Gastroesophageal sphincter (tissue), 4 donors: ENCODE measurements around the gene WDR43. TPM values are rescaled to one million over a fixed set of nuclear protein-coding genes. Genes with fewer than 3 reads are reported as not detected.
A peak's percentile ranks its signal among the peaks of the same experiment; 100 is the strongest.

Experiments
- ATAC-seq: fragments of 150-250 bp; one replicate; pipeline ENCODE4 v1.9.1; 2016; ENCODE audit warnings: mild to moderate bottlenecking, moderate library complexity
- H3K27ac ChIP-seq, 4 donors: fragments of 200-600 bp; sonication (generic) in 3 of 4; 1 replicate in 3 of 4; 2 replicates in 1 of 4; pipeline ENCODE4 v1.5.1; 2016 to 2019
- H3K27me3 ChIP-seq: fragments of 200-600 bp; sonication (generic); one replicate; pipeline ENCODE4 v1.5.1; 2019
- H3K36me3 ChIP-seq, 2 donors: fragments of 200-600 bp; sonication (generic); one replicate each; pipeline ENCODE4 v1.5.1; 2019; ENCODE audit warnings: control low read depth in 1 of 2
- H3K4me1 ChIP-seq, 3 donors: fragments of 200-600 bp; sonication (generic); 1 replicate in 2 of 3; 2 replicates in 1 of 3; pipeline ENCODE4 v1.5.1; 2016 to 2019; ENCODE audit warnings: control low read depth in 2 of 3
- H3K4me3 ChIP-seq, 2 donors: fragments of 200-600 bp; sonication (generic); one replicate each; pipeline ENCODE4 v1.5.1; 2019; ENCODE audit warnings: mild to moderate bottlenecking in 1 of 2, moderate library complexity in 1 of 2
- H3K9me3 ChIP-seq, 3 donors: fragments of 200-600 bp; sonication (generic); one replicate each; pipeline ENCODE4 v1.5.1; 2017 to 2019; ENCODE audit warnings: control low read depth in 2 of 3
- EP300 ChIP-seq: sonication (generic); formaldehyde crosslinking; IDR thresholded peaks from one replicate; pipeline ENCODE4 v1.6.1; 2017; ENCODE audit warnings: antibody characterized with exemption, mild to moderate bottlenecking
- POLR2A ChIP-seq, 2 donors: fragments of 450-650 bp; IDR thresholded peaks; one replicate each; pipeline ENCODE4 v1.6.1; 2017; ENCODE audit warnings: antibody characterized with exemption in 2 of 2, mild to moderate bottlenecking in 2 of 2, moderate library complexity in 1 of 2
- POLR2AphosphoS5 ChIP-seq: sonication (generic); formaldehyde crosslinking; IDR thresholded peaks from one replicate; pipeline ENCODE4 v1.6.1; 2017; ENCODE audit warnings: antibody characterized with exemption
- WGBS, 2 donors: methylation state at CpG; one replicate each; pipeline ENCODE4 v1.1.5; 2018; ENCODE audit warnings: low coverage in 1 of 2; 5-methylcytosine and 5-hydroxymethylcytosine counted together
- small RNA-seq, 4 donors: library from RNA; depleted of rRNA; stranded (forward); fragments of <200 nt; gene quantifications; one replicate each; pipeline ENCODE3, GENCODE V24; 2016
- total RNA-seq, 4 donors: library from RNA; depleted of rRNA; stranded (reverse); fragments of >200 nt; gene quantifications; one replicate each; pipeline ENCODE4 v1.1.0, GENCODE V29; 2016
- TF ChIP-seq, protein P1 (sequence below), 4 experiments: fragments of 200-600 bp in 2 of 4; fragments of 450-650 bp in 2 of 4; sonication (generic) in 1 of 4; IDR thresholded peaks; one replicate each; pipeline ENCODE4 v1.5.1; 2017 to 2019; ENCODE audit warnings: antibody characterized with exemption in 4 of 4, mild to moderate bottlenecking in 2 of 4, moderate library complexity in 2 of 4

The WDR43 gene
- total RNA-seq, 4 donors from 2014 or later: 29.6 to 51.7 (median 39.0) TPM

DNA sequence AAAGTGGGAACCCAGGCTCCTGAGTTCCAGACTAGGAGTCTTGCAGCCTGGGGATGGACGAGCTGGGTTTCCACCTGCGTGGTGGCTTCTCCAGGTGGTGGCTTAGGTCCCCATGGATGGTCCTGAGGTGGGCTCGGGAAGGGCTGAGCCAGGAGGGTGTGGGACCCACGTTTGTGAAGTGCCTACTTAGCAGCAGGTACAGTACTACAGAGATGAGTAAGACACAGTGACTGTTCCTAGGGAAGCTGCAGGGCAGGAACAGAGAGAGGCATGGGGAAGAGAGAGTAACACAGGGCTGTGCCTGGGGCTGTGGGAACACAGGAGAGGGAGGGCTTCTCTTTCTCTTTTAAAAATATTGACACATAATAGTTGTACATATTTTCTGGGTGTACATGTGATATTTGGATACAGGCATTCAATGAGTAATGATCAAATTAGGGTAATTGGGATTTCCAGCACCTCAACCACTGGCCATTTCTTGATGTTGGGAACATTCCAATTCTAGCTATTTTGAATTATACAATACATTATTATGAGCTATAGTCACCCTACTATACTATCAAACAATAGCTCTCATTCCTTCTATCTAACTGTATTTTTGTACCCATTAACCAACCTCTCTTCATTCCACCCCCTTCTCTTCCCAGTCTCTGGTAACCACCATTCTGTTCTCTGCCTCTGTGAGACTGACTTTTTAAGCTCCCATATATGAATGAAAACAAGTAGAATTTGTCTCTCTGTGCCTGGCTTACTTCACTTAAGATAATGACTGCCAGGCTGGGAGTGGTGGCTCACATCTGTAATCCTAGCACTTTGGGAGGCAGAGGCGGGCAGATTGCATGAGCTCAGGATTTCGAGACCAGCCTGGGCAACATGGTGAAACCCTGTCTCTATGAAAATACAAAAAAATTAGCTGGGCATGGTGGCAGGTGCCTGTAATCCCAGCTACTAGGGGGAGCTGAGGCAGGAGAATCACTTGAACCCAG lies 101.6 kb downstream of the WDR43 start:
- WGBS, 2 donors: 48 to 80% methylated on average over 1 to 3 of the region's 6 CpGs
- no peaks in the 10 kb centered on the region for H3K36me3 ChIP-seq
- H3K4me3 ChIP-seq: no peak overlapping the region
- peak overlapping the region in 1 of 4 donors; percentile 19 for H3K27ac ChIP-seq
- peaks cover 0 to 44% (median 8%) of the 10 kb centered on the region in 3 donors for H3K4me1 ChIP-seq
- no peaks in the 10 kb centered on the region for H3K27me3 ChIP-seq
- H3K9me3 ChIP-seq: no peaks in the 10 kb centered on the region
- no peak for ATAC-seq
- TF ChIP-seq, protein P1, sequence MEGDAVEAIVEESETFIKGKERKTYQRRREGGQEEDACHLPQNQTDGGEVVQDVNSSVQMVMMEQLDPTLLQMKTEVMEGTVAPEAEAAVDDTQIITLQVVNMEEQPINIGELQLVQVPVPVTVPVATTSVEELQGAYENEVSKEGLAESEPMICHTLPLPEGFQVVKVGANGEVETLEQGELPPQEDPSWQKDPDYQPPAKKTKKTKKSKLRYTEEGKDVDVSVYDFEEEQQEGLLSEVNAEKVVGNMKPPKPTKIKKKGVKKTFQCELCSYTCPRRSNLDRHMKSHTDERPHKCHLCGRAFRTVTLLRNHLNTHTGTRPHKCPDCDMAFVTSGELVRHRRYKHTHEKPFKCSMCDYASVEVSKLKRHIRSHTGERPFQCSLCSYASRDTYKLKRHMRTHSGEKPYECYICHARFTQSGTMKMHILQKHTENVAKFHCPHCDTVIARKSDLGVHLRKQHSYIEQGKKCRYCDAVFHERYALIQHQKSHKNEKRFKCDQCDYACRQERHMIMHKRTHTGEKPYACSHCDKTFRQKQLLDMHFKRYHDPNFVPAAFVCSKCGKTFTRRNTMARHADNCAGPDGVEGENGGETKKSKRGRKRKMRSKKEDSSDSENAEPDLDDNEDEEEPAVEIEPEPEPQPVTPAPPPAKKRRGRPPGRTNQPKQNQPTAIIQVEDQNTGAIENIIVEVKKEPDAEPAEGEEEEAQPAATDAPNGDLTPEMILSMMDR (IDR thresholded peaks at IDR 0.05): no peak
- TF ChIP-seq POLR2A (IDR thresholded peaks at IDR 0.05) (no peak), EP300 (no peak), POLR2AphosphoS5 (no peak)

DNA sequence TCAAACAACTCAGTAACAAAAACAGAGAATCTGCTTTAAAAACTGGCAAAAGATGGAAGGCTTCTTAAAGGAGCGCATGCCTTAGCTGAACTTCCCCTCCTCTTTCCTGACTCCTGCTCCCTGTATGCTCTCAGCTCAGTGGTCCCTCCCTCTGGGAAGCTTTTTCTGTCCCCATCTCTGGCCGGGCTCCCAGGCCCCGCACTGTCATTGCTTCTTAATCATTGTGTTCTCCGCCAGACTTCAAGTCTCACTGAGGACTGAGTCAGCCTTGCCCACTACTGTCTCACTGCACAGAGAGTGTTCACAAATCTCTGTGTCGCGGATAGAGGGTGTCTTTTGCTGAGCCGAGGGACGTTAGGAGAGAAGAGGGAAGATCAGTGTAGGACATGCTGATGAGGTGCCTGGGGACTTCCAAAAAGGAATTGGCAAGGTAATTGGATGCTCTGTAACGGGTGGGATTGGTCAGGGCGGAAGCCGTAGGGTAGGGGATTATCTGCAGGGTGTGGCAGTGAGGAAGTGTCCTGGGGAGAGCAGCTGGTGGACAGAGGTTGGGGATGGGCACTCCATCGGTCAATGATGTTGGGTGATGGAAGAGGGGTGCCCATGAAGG lies 102.9 kb downstream of the WDR43 start:
- no peaks in the 10 kb centered on the region for H3K9me3 ChIP-seq
- H3K36me3 ChIP-seq: no peaks in the 10 kb centered on the region
- H3K27ac ChIP-seq: no peak overlapping the region
- WGBS, 2 donors: 57 to 70% methylated on average over 10 to 12 of the region's 12 CpGs
- no peak overlapping the region for H3K4me3 ChIP-seq
- TF ChIP-seq POLR2AphosphoS5: no peak
- TF ChIP-seq POLR2A (IDR thresholded peaks at IDR 0.05): no peak
- TF ChIP-seq, protein P1 (IDR thresholded peaks at IDR 0.05): no peak
- TF ChIP-seq EP300: no peak
- H3K4me1 ChIP-seq: peaks cover 0 to 31% (median 3%) of the 10 kb centered on the region in 3 donors
- ATAC-seq: no peak
- H3K27me3 ChIP-seq: no peaks in the 10 kb centered on the region

Small RNAs within 50 kb of the gene (small RNA-seq; reads per million reads assigned to genes)
- gene RF00019 (0 reads per million in 4 donors), gene SNORD53 (12.4 to 33.0 (median 25.7) reads per million in 4 donors), gene SNORD53B (1,652 to 3,175 (median 2,597) reads per million in 4 donors), gene SNORD92 (634 to 861 (median 822) reads per million in 4 donors)

Other genes starting within 250 kb of the WDR43 start
- 1,000 to 10,000 TPM in 1 of 4 donors, 100 to 1,000 TPM in 3; 524 to 1,194 (median 837) TPM for gene PPP1CB, start 142.8 kb upstream of the WDR43 start, total RNA-seq
- gene SPDYA, start 83.8 kb upstream of the WDR43 start, total RNA-seq: 1 to 10 TPM; 1.0 to 3.9 (median 2.1) TPM
- 10 to 100 TPM in 3 of 4 donors, 1 to 10 TPM in 1; 8.6 to 20.3 (median 12.7) TPM for gene TRMT61B, start 24.4 kb upstream of the WDR43 start, total RNA-seq
- 1 to 10 TPM; 1.5 to 3.8 (median 1.9) TPM for gene TOGARAM2, start 86.6 kb downstream of the WDR43 start, total RNA-seq
- under 1 TPM in 1 of 4 donors, not detected in 3; under 0.01 TPM for gene PCARE, start 179.9 kb downstream of the WDR43 start, total RNA-seq
- 10 to 100 TPM; 64.7 to 96.0 (median 77.3) TPM for gene CLIP4, start 220.7 kb downstream of the WDR43 start, total RNA-seq